Activated CD8-positive, alpha-beta T cell treated with anti-CD3 and anti-CD28 coated beads for 36 hours (primary cell): ENCODE data around the gene HMGN2. TPM values are rescaled to one million over a fixed set of nuclear protein-coding genes. Genes with fewer than 3 reads are reported as not detected.
"Not testable (repeated sequence)": the region's sequence is repeated elsewhere in the genome, so short reads cannot be mapped to it uniquely, and the experiment has no call there.

Experiments
- ATAC-seq: fragments of 200-7000 bp; cut with Tn5 transposase; one replicate; pipeline ENCODE4 v1.10.0; 2021; ENCODE audit warnings: mild to moderate bottlenecking, moderate library complexity
- CTCF ChIA-PET: fragments of 350-600 bp; sonication (Branson Sonifier 250); formaldehyde crosslinking; loops from one replicate; lab custom pipeline; 2021; ENCODE audit warnings: antibody characterized with exemption; lab: Charles Lee
- POLR2A ChIA-PET: fragments of 350-600 bp; sonication (Branson Sonifier 250); formaldehyde crosslinking; loops from one replicate; lab custom pipeline; 2021; ENCODE audit warnings: antibody characterized with exemption; lab: Charles Lee
- DNase-seq: peaks from one replicate; pipeline ENCODE4 v3.0.0-alpha.2; 2020
- H3K27ac Mint-ChIP-seq: one replicate; pipeline ENCODE4 v1.8.0; 2021; ENCODE audit warnings: mild to moderate bottlenecking, mixed read lengths
- H3K27me3 Mint-ChIP-seq: one replicate; pipeline ENCODE4 v1.8.0; 2021; ENCODE audit warnings: mixed read lengths
- H3K36me3 Mint-ChIP-seq: one replicate; pipeline ENCODE4 v1.8.0; 2021; ENCODE audit warnings: low read depth, mixed read lengths
- H3K4me1 Mint-ChIP-seq: one replicate; pipeline ENCODE4 v1.8.0; 2021; ENCODE audit warnings: low read depth, mixed read lengths
- H3K4me3 Mint-ChIP-seq: one replicate; pipeline ENCODE4 v1.8.0; 2021; ENCODE audit warnings: mild to moderate bottlenecking, moderate library complexity, mixed read lengths
- H3K9me3 Mint-ChIP-seq: one replicate; pipeline ENCODE4 v1.8.0; 2021; ENCODE audit warnings: mixed read lengths
- CTCF ChIP-seq: fragments of 200-600 bp; IDR thresholded peaks from one replicate; pipeline ENCODE4 v1.8.0; 2022; ENCODE audit warnings: antibody characterized with exemption, mild to moderate bottlenecking
- intact Hi-C: fragments of 100-400 bp; cut with micrococcal nuclease; formaldehyde crosslinking; loops from one replicate; pipeline ENCODE4 v1.10.0; 2022
- total RNA-seq, 2 experiments: library from RNA; stranded (reverse); gene quantifications; one replicate each; pipeline ENCODE4 v1.2.3, GENCODE V29; 2021

HMGN2 gene
- total RNA-seq, 2 experiments from 2014 or later = 837 to 872 TPM

GRCh38 chr1:26493938-26494337 lies 21.7 kb downstream of the HMGN2 start:
- no peak for ATAC-seq
- no peak overlapping the region for H3K27ac Mint-ChIP-seq
- POLR2A ChIA-PET = interaction anchor here (0.5 to 1.1 kb wide), 2 partner anchors 12 to 33 kb away, joined by 3 to 4 read pairs; no protein-coding TSS in a partner anchor
- DNase-seq = no peak
- CTCF ChIA-PET = no interaction called here
- H3K4me1 Mint-ChIP-seq = peaks cover 4% of the 10 kb centered on the region
- H3K36me3 Mint-ChIP-seq = peaks cover 2% of the 10 kb centered on the region
- H3K9me3 Mint-ChIP-seq = no peaks in the 10 kb centered on the region
- no peak for TF ChIP-seq CTCF
- no peak overlapping the region for H3K4me3 Mint-ChIP-seq
- intact Hi-C loops = no loop called here
- no peaks in the 10 kb centered on the region for H3K27me3 Mint-ChIP-seq

- Mint-ChIP-seq H3K4me1 (peaks cover 11% of the 10 kb centered on the region), H3K27me3 (no peaks in the 10 kb centered on the region), H3K4me3 (no peak overlapping the region), H3K27ac (no peak overlapping the region), H3K9me3 (no peaks in the 10 kb centered on the region), H3K36me3 (peaks cover 5% of the 10 kb centered on the region)
- POLR2A ChIA-PET = interaction anchor here (1.3 kb wide), 1 partner anchor 18 kb away, joined by 3 read pairs; no protein-coding TSS in a partner anchor
- no peak for TF ChIP-seq CTCF
- DNase-seq = no peak
- no peak for ATAC-seq
- intact Hi-C loops = no loop called here
- CTCF ChIA-PET = no interaction called here
Measured at GRCh38 chr1:26496861-26497260, 24.6 kb downstream of the HMGN2 start.

GRCh38 chr1:26498894-26499293 lies 26.7 kb downstream of the HMGN2 start:
- Mint-ChIP-seq H3K36me3 (peaks cover 5% of the 10 kb centered on the region), H3K27ac (peak overlapping the region; percentile 61), H3K4me1 (peaks cover 17% of the 10 kb centered on the region), H3K4me3 (peak overlapping the region; percentile 46), H3K27me3 (no peaks in the 10 kb centered on the region), H3K9me3 (no peaks in the 10 kb centered on the region)
- CTCF ChIA-PET = interaction anchor here (1.1 to 3.0 kb wide), 4 partner anchors 9 to 291 kb away, joined by 3 to 54 read pairs (median 14); no protein-coding TSS in a partner anchor
- POLR2A ChIA-PET = interaction anchor here (0.6 to 2.0 kb wide), 7 partner anchors 16 to 1401 kb away, joined by 3 to 5 read pairs (median 3); partner anchors contain the start of genes HMGN2 and RPS6KA1
- intact Hi-C loops = no loop called here
- DNase-seq (no peak), ATAC-seq (no peak)
- TF ChIP-seq CTCF = no peak

- peaks cover 17% of the 10 kb centered on the region for H3K4me1 Mint-ChIP-seq
- POLR2A ChIA-PET = interaction anchor here (0.7 to 2.9 kb wide), 30 partner anchors 9 to 494 kb away, joined by 3 to 24 read pairs (median 6); partner anchors contain the start of genes DHDDS, HMGN2, PIGV and RPS6KA1
Measured at GRCh38 chr1:26500488-26501175, 28.4 kb downstream of the HMGN2 start.

GRCh38 chr1:26510711-26511110 lies 38.5 kb downstream of the HMGN2 start:
- DNase-seq, H3K27me3 Mint-ChIP-seq, H3K9me3 Mint-ChIP-seq, intact Hi-C loops, ATAC-seq, POLR2A ChIA-PET, H3K36me3 Mint-ChIP-seq, H3K4me3 Mint-ChIP-seq, H3K27ac Mint-ChIP-seq, H3K4me1 Mint-ChIP-seq: not testable (repeated sequence)
- CTCF ChIA-PET = interaction anchor here (0.7 to 1.5 kb wide), 5 partner anchors 10 to 31 kb away, joined by 3 to 4 read pairs (median 3); partner anchors contain the start of gene RPS6KA1

More at GRCh38 chr1:26500488-26501175, 28.4 kb downstream of the HMGN2 start:
- Mint-ChIP-seq H3K4me3 (peak overlapping the region; percentile 90), H3K27ac (peak overlapping the region; percentile 94), H3K27me3 (no peaks in the 10 kb centered on the region), H3K36me3 (peaks cover 5% of the 10 kb centered on the region), H3K9me3 (no peaks in the 10 kb centered on the region)
- CTCF ChIA-PET = interaction anchor here (0.8 to 3.0 kb wide), 33 partner anchors 10 to 324 kb away, joined by 3 to 54 read pairs (median 4); partner anchors contain the start of genes DHDDS, HMGN2 and RPS6KA1
- intact Hi-C loops = loop anchor here (2.0 kb wide), 1 partner anchor 44 kb away; no protein-coding TSS in a partner anchor
- peak; percentile 78 for ATAC-seq
- DNase-seq = peak; percentile 91
- TF ChIP-seq CTCF = peak; percentile 53

GRCh38 chr1:26515836-26516235 lies 43.6 kb downstream of the HMGN2 start:
- DNase-seq, H3K4me3 Mint-ChIP-seq, H3K9me3 Mint-ChIP-seq, intact Hi-C loops, H3K27me3 Mint-ChIP-seq, H3K36me3 Mint-ChIP-seq, H3K4me1 Mint-ChIP-seq, H3K27ac Mint-ChIP-seq, ATAC-seq: not testable (repeated sequence)
- ChIA-PET POLR2A (interaction anchor here (0.6 kb wide), 1 partner anchor 1499 kb away, joined by 3 read pairs; no protein-coding TSS in a partner anchor), CTCF (interaction anchor here (1.9 kb wide), 1 partner anchor 14 kb away, joined by 5 read pairs; the partner anchor contains the start of gene RPS6KA1)
